Dendritic cell treated with granulocyte-macrophage colony-stimulating factor and Interleukin-4, amounts not matched to agents 40 ng/mL and 50 ng/mL, for 4 days (primary cell): ENCODE data around the gene CPNE2.
"Not testable (repeated sequence)": the region's sequence is repeated elsewhere in the genome, so short reads cannot be mapped to it uniquely, and the experiment has no call there.

Experiments
- H3K27ac Mint-ChIP-seq: one replicate; pipeline ENCODE4 v1.8.0; 2022; ENCODE audit warnings: mild to moderate bottlenecking, mixed read lengths
- H3K27me3 Mint-ChIP-seq: one replicate; pipeline ENCODE4 v1.8.0; 2022; ENCODE audit warnings: mild to moderate bottlenecking, mixed read lengths
- H3K36me3 Mint-ChIP-seq: one replicate; pipeline ENCODE4 v1.8.0; 2022; ENCODE audit warnings: low read depth, mixed read lengths
- H3K4me1 Mint-ChIP-seq: one replicate; pipeline ENCODE4 v1.8.0; 2022; ENCODE audit warnings: low read depth, mixed read lengths
- H3K4me3 Mint-ChIP-seq: one replicate; pipeline ENCODE4 v1.8.0; 2022; ENCODE audit warnings: mild to moderate bottlenecking, moderate library complexity, mixed read lengths
- H3K9me3 Mint-ChIP-seq: one replicate; pipeline ENCODE4 v1.8.0; 2022; ENCODE audit warnings: mixed read lengths
- intact Hi-C: fragments of 100-400 bp; cut with micrococcal nuclease; formaldehyde crosslinking; loops from one replicate; pipeline ENCODE4 v1.15.0; 2022

Gene CPNE2

GRCh38 chr16:57098188-57098841 lies 5.9 kb downstream of the CPNE2 start:
- Mint-ChIP-seq H3K4me1 (peaks cover 63% of the 10 kb centered on the region), H3K36me3 (peaks cover 6% of the 10 kb centered on the region), H3K27ac (no peak overlapping the region), H3K27me3 (no peaks in the 10 kb centered on the region), H3K4me3 (no peak overlapping the region), H3K9me3 (no peaks in the 10 kb centered on the region)
- intact Hi-C loops, result no loop called here

GRCh38 chr16:57099965-57100364 lies 7.6 kb downstream of the CPNE2 start:
- H3K9me3 Mint-ChIP-seq, H3K4me3 Mint-ChIP-seq, H3K27ac Mint-ChIP-seq, H3K27me3 Mint-ChIP-seq, intact Hi-C loops, H3K36me3 Mint-ChIP-seq: not testable (repeated sequence)
- peaks cover 59% of the 10 kb centered on the region for H3K4me1 Mint-ChIP-seq

- intact Hi-C loops, result no loop called here
- H3K9me3 Mint-ChIP-seq, result no peaks in the 10 kb centered on the region
- no peak overlapping the region for H3K27ac Mint-ChIP-seq
- H3K4me3 Mint-ChIP-seq, result no peak overlapping the region
- H3K27me3 Mint-ChIP-seq, result no peaks in the 10 kb centered on the region
- peaks cover 60% of the 10 kb centered on the region for H3K4me1 Mint-ChIP-seq
- H3K36me3 Mint-ChIP-seq, result peaks cover 7% of the 10 kb centered on the region
Measured at GRCh38 chr16:57100445-57100844, 8.1 kb downstream of the CPNE2 start.

GRCh38 chr16:57102888-57103851 lies 10.8 kb downstream of the CPNE2 start:
- intact Hi-C loops, result no loop called here
- Mint-ChIP-seq H3K27me3 (no peaks in the 10 kb centered on the region), H3K4me1 (peaks cover 58% of the 10 kb centered on the region), H3K36me3 (peaks cover 7% of the 10 kb centered on the region), H3K4me3 (no peak overlapping the region), H3K27ac (no peak overlapping the region), H3K9me3 (no peaks in the 10 kb centered on the region)

- Mint-ChIP-seq H3K4me3 (no peak overlapping the region), H3K27ac (no peak overlapping the region), H3K4me1 (peaks cover 45% of the 10 kb centered on the region), H3K27me3 (no peaks in the 10 kb centered on the region), H3K9me3 (no peaks in the 10 kb centered on the region), H3K36me3 (peaks cover 7% of the 10 kb centered on the region)
- intact Hi-C loops, result no loop called here
Measured at GRCh38 chr16:57104706-57105105, 12.3 kb downstream of the CPNE2 start.

GRCh38 chr16:57105184-57105583 lies 12.8 kb downstream of the CPNE2 start:
- H3K36me3 Mint-ChIP-seq, result peaks cover 7% of the 10 kb centered on the region
- no peak overlapping the region for H3K27ac Mint-ChIP-seq
- H3K27me3 Mint-ChIP-seq, result no peaks in the 10 kb centered on the region
- no peak overlapping the region for H3K4me3 Mint-ChIP-seq
- no peaks in the 10 kb centered on the region for H3K9me3 Mint-ChIP-seq
- intact Hi-C loops, result no loop called here
- H3K4me1 Mint-ChIP-seq, result peaks cover 40% of the 10 kb centered on the region

GRCh38 chr16:57106767-57107166 lies 14.4 kb downstream of the CPNE2 start:
- no peaks in the 10 kb centered on the region for H3K9me3 Mint-ChIP-seq
- peaks cover 34% of the 10 kb centered on the region for H3K4me1 Mint-ChIP-seq
- no peaks in the 10 kb centered on the region for H3K27me3 Mint-ChIP-seq
- H3K27ac Mint-ChIP-seq, result no peak overlapping the region
- no peak overlapping the region for H3K4me3 Mint-ChIP-seq
- H3K36me3 Mint-ChIP-seq, result peaks cover 7% of the 10 kb centered on the region
- intact Hi-C loops, result no loop called here

- Mint-ChIP-seq H3K27me3 (no peaks in the 10 kb centered on the region), H3K9me3 (no peaks in the 10 kb centered on the region), H3K36me3 (peaks cover 9% of the 10 kb centered on the region), H3K4me1 (peaks cover 34% of the 10 kb centered on the region), H3K4me3 (no peak overlapping the region), H3K27ac (no peak overlapping the region)
- intact Hi-C loops, result no loop called here
Measured at GRCh38 chr16:57107321-57107922, 15.0 kb downstream of the CPNE2 start.

- Mint-ChIP-seq H3K27me3 (no peaks in the 10 kb centered on the region), H3K9me3 (no peaks in the 10 kb centered on the region), H3K27ac (no peak overlapping the region), H3K36me3 (peaks cover 12% of the 10 kb centered on the region), H3K4me1 (peaks cover 34% of the 10 kb centered on the region), H3K4me3 (no peak overlapping the region)
- intact Hi-C loops, result no loop called here
Measured at GRCh38 chr16:57108432-57108831, 16.0 kb downstream of the CPNE2 start.

GRCh38 chr16:57109259-57110105 lies 17.1 kb downstream of the CPNE2 start:
- peaks cover 23% of the 10 kb centered on the region for H3K36me3 Mint-ChIP-seq
- H3K27ac Mint-ChIP-seq, intact Hi-C loops, H3K9me3 Mint-ChIP-seq, H3K4me3 Mint-ChIP-seq, H3K27me3 Mint-ChIP-seq: not testable (repeated sequence)
- H3K4me1 Mint-ChIP-seq, result peaks cover 26% of the 10 kb centered on the region

- no peaks in the 10 kb centered on the region for H3K9me3 Mint-ChIP-seq
- no peaks in the 10 kb centered on the region for H3K27me3 Mint-ChIP-seq
Measured at GRCh38 chr16:57110937-57111336, 18.6 kb downstream of the CPNE2 start.

GRCh38 chr16:57111420-57111819 lies 19.0 kb downstream of the CPNE2 start:
- intact Hi-C loops, result no loop called here
- H3K4me1 Mint-ChIP-seq, result peaks cover 10% of the 10 kb centered on the region
- H3K4me3 Mint-ChIP-seq, result no peak overlapping the region
- H3K36me3 Mint-ChIP-seq, result peaks cover 42% of the 10 kb centered on the region
- H3K9me3 Mint-ChIP-seq, result no peaks in the 10 kb centered on the region
- no peak overlapping the region for H3K27ac Mint-ChIP-seq
- no peaks in the 10 kb centered on the region for H3K27me3 Mint-ChIP-seq

More at GRCh38 chr16:57110937-57111336, 18.6 kb downstream of the CPNE2 start:
- Mint-ChIP-seq H3K4me3 (no peak overlapping the region), H3K27ac (no peak overlapping the region), H3K36me3 (peaks cover 37% of the 10 kb centered on the region), H3K4me1 (peaks cover 15% of the 10 kb centered on the region)
- intact Hi-C loops, result no loop called here

GRCh38 chr16:57112403-57113041 lies 20.1 kb downstream of the CPNE2 start:
- H3K27me3 Mint-ChIP-seq, result no peaks in the 10 kb centered on the region
- peaks cover 53% of the 10 kb centered on the region for H3K36me3 Mint-ChIP-seq
- peaks cover 3% of the 10 kb centered on the region for H3K4me1 Mint-ChIP-seq
- no peaks in the 10 kb centered on the region for H3K9me3 Mint-ChIP-seq
- no peak overlapping the region for H3K27ac Mint-ChIP-seq
- intact Hi-C loops, result no loop called here
- no peak overlapping the region for H3K4me3 Mint-ChIP-seq
